D341Med (cell line): ENCODE results near the gene RPL13.

ENCODE experiments used
- DNase-seq: peaks from one replicate; pipeline ENCODE4 v3.0.0; 2012; ENCODE audit warnings: low spot score

The RPL13 gene

GRCh38 chr16:89560378-89561141 lies at the start of gene RPL13:
Gene RPL13, plus strand, starts transcription at chr16:89560682. Its CDS starts 278 bp downstream, at chr16:89560960.
- peak; percentile 96 for DNase-seq

GRCh38 chr16:89511374-89511773 lies 49.1 kb upstream of the RPL13 start:
- no peak for DNase-seq

GRCh38 chr16:89512453-89512852 lies 48.0 kb upstream of the RPL13 start:
- no peak for DNase-seq

- no peak for DNase-seq
Observed at GRCh38 chr16:89517128-89517527, 43.4 kb upstream of the RPL13 start.

DNA sequence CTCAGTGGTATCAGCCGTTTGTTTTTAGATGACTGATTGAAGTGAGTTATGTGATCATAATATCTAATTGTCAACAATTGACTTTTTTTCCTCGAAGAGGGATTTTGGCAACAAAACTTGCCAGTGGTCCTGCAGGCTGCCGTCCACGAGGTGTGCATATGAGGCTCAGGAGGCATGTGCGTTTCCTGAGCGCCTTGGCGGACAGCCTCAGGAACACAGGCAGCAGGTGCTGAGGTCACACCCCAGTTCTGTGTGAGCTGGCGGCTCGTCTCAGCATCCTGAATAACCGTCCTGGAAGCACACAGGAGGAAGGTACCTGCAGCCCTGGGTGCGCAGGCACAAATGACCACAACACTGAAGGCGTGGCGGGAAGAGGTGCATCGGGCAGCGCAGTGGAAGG lies 40.6 kb upstream of the RPL13 start:
- DNase-seq, result no peak

- no peak for DNase-seq
Observed at GRCh38 chr16:89522287-89522686, 38.2 kb upstream of the RPL13 start.

GRCh38 chr16:89523680-89524344 lies 36.7 kb upstream of the RPL13 start:
- no peak for DNase-seq

DNA sequence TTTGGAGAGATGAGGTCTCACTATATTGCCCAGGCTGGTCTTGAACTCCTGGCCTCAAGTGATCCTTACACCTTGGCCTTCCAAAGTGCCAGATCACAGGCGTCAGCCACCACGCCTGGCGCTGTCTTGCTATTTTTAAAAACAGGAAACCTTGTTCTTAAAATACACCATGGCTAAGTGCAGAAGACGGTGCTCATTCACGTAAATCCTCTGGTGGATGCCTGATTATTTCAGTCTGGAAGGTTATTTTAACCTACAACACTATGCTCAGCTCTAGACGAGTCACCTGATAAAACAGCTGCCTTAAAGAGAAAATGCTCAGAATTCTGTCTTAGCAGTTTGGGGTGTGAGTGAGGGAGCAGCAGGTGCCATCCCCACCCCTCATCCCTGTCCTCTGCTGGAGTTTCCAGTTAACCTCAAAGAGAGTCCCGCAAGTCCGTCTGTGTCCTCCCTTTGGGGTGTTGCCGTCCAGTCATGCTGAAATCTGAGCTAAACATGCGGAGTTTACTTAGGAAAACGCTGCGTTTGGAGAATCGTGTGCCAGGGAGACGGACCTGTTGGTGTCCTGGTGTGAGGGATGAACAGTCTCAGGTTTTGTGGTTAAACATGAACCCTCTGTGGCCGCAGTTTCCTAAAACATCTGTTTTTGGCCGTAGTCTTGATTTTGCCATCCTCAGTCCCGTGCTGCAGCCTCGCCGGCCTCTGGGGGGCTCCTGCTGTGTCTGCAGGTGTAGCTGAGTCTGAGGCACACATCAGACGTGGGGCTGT lies 35.2 kb upstream of the RPL13 start:
- no peak for DNase-seq

DNA sequence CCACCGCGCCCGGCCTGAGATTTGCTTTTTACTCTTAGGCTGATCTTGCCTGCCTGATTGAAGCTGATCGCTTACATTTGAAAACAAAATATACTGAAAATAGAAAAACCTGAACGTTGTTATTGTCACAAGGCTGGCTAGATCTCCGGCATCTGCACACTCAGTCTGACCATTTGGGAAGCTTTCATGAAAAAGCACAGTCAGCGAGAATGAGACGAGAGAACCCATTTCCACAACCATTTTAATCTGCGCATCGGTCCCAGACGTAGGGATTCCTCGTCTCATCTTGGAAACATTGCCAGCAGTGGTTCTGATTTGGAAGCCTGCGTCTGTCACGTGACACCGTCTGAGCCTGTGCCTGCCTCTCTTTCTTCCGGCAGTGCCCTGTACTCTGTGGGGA lies 31.4 kb upstream of the RPL13 start:
- no peak for DNase-seq

DNA sequence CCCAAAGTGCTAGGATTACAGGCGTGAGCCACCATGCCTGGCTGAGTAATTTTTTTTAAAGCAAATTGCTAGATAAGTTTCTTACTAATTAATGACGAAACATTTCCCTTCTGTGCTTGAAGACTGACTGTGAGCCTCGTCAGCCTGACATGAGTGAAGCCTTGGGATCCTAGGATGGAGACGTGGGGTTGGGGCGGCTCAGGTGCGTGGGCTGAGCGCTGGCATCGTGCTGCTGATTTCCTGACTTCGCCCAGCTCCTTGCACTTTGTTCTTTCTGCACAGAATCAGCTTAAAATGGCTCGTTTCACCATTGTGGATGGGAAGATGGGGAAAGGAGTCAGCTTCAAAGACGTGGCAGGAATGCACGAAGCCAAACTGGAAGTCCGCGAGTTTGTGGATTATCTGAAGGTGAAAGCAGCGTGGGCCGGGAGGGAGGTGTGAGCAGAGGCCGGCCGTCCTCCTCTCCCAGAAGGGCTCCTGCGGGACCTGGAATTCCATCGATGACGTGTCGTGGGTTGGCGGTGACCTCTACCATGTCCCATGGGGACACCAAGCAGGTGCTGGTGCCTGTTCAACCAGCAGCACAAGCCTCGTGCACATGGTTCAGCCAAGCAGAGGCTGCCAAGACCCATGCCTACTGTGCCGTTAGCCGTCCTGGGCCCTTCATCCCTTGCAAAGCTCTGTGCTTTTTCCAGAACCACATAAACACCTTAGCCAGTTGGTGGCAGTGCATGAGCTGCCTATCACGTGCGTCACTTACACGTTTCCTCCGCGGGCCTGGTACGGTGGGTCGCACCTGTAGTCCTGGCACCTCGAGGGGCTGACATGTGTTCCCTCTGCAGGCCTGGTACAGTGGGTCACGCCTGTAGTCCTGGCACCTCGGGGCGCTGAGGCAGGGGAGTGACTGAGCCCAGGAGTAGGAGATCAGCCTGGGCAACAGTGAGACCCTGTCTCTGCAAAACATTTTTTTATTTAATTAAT lies 29.8 kb upstream of the RPL13 start:
- no peak for DNase-seq

DNA sequence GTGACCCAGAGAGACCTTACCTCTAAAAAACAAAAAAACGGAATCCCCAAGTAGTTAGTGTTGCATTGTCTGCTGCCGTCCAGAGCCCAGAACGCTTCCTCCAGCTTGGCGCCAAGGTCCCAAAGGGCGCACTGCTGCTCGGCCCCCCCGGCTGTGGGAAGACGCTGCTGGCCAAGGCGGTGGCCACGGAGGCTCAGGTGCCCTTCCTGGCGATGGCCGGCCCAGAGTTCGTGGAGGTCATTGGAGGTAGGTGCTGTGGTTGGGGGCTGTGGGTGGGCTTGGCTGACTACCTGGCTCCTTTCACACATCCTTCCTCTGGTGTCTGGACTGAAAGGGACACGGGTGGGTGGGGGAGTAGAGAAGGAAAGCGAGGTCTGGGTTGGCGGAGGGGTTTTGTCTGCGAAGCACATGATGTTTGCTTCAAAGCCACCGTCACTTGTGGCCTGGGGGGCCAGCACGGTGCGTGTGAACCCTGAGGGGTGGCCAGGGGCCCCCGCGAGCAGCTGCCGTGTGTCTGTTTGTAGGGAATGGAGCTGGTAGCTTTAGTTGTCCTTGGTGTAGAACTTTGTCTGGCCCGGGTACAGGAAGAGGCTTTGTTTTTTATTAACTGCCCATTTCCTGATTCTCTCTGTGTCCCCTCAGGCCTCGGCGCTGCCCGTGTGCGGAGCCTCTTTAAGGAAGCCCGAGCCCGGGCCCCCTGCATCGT lies 28.5 kb upstream of the RPL13 start:
- DNase-seq, result no peak

- no peak for DNase-seq
Observed at GRCh38 chr16:89534252-89534756, 26.2 kb upstream of the RPL13 start.

DNA sequence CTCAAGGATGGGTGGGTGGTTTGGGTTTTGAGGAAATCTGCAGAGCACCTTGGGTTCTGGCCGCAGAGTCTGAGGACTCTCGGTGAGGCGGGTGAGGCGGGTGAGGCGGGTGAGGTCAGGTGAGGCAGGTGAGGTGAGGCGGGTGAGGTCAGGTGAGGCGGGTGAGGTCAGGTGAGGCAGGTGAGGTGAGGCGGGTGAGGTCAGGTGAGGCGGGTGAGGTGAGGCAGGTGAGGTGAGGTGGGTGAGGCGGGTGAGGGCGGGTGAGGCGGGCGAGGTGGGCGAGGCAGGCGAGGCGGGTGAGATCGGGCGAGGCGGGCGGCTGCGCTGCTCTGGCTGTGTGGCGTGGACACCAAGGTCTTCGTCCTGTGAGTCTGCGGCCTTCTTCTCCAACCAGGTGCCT lies 24.1 kb upstream of the RPL13 start:
- no peak for DNase-seq

DNA sequence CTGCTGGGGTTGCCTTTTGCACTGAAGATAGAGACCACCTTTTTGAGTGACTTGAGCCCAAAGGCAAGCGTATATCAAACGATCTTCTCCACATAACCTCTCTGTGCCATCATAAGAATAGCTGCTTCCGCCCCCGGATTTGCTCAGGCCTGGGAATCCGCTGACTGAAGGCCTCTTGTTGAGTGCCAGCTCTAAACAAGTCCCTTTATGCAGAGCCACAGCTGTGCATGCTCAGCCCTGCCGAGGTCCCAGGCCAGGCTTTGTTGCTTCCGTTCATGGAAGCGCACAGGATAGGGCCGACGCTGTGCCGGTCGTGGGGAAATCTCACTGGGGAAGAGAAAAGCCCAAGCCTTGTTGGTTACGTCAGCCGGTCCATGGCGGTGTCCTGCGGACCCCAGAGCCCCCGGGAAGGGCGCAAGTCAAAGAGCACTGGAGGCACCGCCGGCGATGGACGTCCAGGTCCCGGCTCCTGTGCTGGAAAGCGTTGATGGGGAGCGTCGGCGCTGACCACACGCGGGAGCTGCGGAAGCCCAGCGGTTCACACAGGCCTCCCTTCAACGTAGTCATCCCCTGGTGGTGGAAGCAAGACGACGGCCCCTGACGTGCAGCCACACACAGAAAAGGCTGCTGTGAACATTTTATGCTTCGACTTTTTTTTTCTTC lies 23.5 kb upstream of the RPL13 start:
- no peak for DNase-seq

DNA sequence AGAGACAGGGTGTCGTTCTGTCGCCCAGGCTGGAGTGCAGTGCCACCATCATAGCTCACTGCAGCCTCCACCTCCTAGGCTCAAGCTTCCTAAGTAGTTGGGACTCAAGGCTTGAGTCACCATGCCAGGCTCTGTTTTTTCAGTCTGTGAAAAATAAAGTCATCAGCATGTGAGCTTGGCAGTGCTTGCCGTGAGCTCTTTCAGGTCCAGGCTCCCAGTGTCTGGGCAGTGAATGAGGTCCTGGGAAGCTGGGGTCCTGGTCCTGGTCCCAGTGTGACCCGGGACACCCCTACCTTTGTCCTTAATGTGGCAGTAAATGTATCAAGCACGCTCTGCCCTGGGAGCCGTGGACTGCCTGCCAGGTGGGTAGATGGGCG lies 22.9 kb upstream of the RPL13 start:
- no peak for DNase-seq

DNA sequence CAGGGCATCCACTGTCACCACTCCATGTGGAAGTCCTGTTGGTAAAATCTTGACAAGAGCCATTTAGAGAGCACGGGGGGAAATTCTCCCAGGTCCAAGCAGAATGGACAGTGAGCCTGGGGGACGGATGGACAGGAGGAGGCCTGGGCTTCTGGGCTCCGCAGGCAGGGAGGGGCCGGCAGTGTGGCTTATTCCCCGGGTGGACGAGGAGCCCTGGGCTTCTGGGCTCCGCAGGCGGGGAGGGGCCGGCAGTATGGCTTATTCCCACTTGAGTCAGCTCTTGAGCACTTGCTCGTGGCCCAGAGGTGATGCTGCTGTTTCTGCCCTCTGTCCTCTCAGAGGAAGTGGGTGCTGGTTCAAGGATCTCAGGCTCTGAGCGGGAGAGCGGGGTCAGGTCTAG lies 22.2 kb upstream of the RPL13 start:
- DNase-seq, result no peak

DNA sequence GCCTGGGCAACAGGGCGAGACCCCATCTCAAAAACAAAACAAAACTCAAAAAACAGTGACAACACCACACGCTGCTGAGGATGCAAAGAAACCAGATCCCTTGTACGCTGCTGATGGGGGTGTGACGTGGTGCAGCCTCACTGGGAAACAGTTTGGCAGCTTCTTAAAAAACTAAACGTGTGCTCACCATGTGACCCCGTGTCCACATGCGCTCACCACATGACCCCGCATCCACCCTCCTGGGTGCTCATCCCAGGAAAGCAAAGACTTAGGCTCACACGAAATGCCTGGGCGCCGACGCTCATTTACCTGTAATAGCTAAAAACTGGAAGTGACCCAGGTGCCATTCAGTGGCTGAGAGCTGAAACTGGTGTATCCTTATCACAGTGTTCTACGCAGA lies 19.9 kb upstream of the RPL13 start:
- no peak for DNase-seq

GRCh38 chr16:89541792-89542191 lies 18.7 kb upstream of the RPL13 start:
- no peak for DNase-seq

DNA sequence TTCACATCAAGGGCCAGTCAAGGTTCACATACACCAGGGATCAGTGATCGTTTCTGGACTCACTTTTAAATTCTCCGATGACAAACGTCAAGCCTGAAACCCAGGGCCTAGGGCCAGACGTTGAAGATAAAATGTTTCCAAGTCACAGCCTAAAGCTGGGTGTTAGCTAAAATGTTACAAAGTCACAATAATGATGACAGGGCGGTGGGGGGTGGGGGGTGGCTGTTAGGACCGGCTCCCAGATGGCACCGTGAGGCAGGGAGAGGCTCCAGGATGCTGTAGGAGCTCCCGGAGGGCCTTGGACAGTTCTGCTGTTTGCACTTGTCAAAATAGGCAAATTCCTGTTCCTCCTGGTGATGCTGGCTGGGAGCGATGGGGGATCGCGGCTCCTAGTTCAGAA lies 16.4 kb upstream of the RPL13 start:
- DNase-seq, result no peak

- no peak for DNase-seq
Observed at GRCh38 chr16:89544713-89545043, 15.8 kb upstream of the RPL13 start.
